Gastrocnemius medialis (tissue), 4 donors: ENCODE data around the gene GCC1. TPM values are rescaled to one million over a fixed set of nuclear protein-coding genes. Genes with fewer than 3 reads are reported as not detected.

Source experiments
- ATAC-seq, 2 donors: fragments of 150-250 bp; one replicate each; pipeline ENCODE4 v1.9.1; 2016
- DNase-seq, 2 donors: peaks; one replicate each; pipeline ENCODE4 v3.0.0-alpha.2; 2019
- H3K27ac ChIP-seq, 4 donors: fragments of 200-600 bp; sonication (generic); 1 replicate in 1 of 4; 2 replicates in 3 of 4; pipeline ENCODE4 v1.5.1; 2016 to 2018; ENCODE audit warnings: mild to moderate bottlenecking in 2 of 4, moderate library complexity in 1 of 4
- H3K27me3 ChIP-seq, 3 donors: fragments of 200-600 bp; sonication (generic) in 2 of 3; 1 replicate in 1 of 3; 2 replicates in 2 of 3; pipeline versions ENCODE4 v1.5.1 to v1.6.0; 2016 to 2019; ENCODE audit warnings: mild to moderate bottlenecking in 1 of 3, moderate library complexity in 1 of 3
- H3K36me3 ChIP-seq, 2 donors: fragments of 200-600 bp; sonication (generic) in 1 of 2; one replicate each; pipeline ENCODE4 v1.5.1; 2017 to 2018
- H3K4me1 ChIP-seq, 2 donors: fragments of 200-600 bp; sonication (generic) in 1 of 2; one replicate each; pipeline ENCODE4 v1.5.1; 2016 to 2017; ENCODE audit warnings: mild to moderate bottlenecking in 2 of 2
- H3K4me3 ChIP-seq, 4 donors: fragments of 200-600 bp; sonication (generic) in 3 of 4; 1 replicate in 1 of 4; 2 replicates in 3 of 4; pipeline ENCODE4 v1.5.1; 2016 to 2019; ENCODE audit warnings: mild to moderate bottlenecking in 2 of 4
- H3K9me3 ChIP-seq, 3 donors: fragments of 200-600 bp; sonication (generic) in 2 of 3; 1 replicate in 1 of 3; 2 replicates in 2 of 3; pipeline ENCODE4 v1.5.1; 2016 to 2019
- CTCF ChIP-seq, 5 experiments: fragments of 450-650 bp in 3 of 5; fragments of 200-600 bp in 2 of 5; sonication (generic) in 2 of 5; IDR thresholded peaks in 4 of 5; conservative IDR thresholded peaks in 1 of 5; 1 replicate in 4 of 5; 2 replicates in 1 of 5; pipeline ENCODE4 v1.5.1; 2016 to 2019; ENCODE audit warnings: antibody characterized with exemption in 5 of 5, mild to moderate bottlenecking in 3 of 5, moderate library complexity in 3 of 5
- POLR2A ChIP-seq, 2 donors: fragments of 450-650 bp; IDR thresholded peaks; one replicate each; pipeline ENCODE4 v1.6.1; 2017; ENCODE audit warnings: antibody characterized with exemption in 2 of 2, mild to moderate bottlenecking in 2 of 2, moderate library complexity in 2 of 2
- in situ Hi-C, 4 donors: fragments of 200-750 bp; cut with MboI; loops; one replicate each; pipeline versions ENCODE4 v1.15.0 to v1.8.0; 2017; ENCODE audit warnings: low sequenced_read_pairs in 4 of 4
- intact Hi-C: fragments of 100-400 bp; cut with DNase I; formaldehyde crosslinking; loops from one replicate; pipeline ENCODE4 v1.15.1; 2023; ENCODE audit warnings: low total_unique reads
- total RNA-seq, 4 donors: library from RNA; depleted of rRNA; stranded (reverse); fragments of >200 nt; gene quantifications; one replicate each; pipeline versions ENCODE4 v1.1.0 to v1.2.3, GENCODE V29; 2016

The GCC1 gene
- total RNA-seq, 4 donors from 2014 or later: 12.3 to 17.9 (median 15.4) TPM

GRCh38 chr7:127618042-127618441 is 32.6 kb upstream of the GCC1 start, which contains the start of gene PAX4:
Gene PAX4, minus strand, starts transcription at chr7:127618142. Its CDS starts 2,214 bp downstream, at chr7:127615928.
- Histone ChIP-seq H3K9me3 (no peaks in the 10 kb centered on the region), H3K36me3 (no peaks in the 10 kb centered on the region), H3K27ac (no peak within 1 kb of the TSS), H3K4me1 (no peaks in the 10 kb centered on the region), H3K27me3 (peaks cover 6 to 22% (median 7%) of the 10 kb centered on the region in 3 donors), H3K4me3 (no peak within 1 kb of the TSS)
- TF ChIP-seq CTCF (IDR thresholded peaks at IDR 0.05 in 4 of 5, conservative IDR thresholded peaks at IDR 0.05 in 1 of 5): no peak
- TF ChIP-seq POLR2A (IDR thresholded peaks at IDR 0.05): no peak
- in situ Hi-C loops: no loop called here
- DNase-seq (no peak), ATAC-seq (no peak)
- intact Hi-C loops: no loop called here

DNA sequence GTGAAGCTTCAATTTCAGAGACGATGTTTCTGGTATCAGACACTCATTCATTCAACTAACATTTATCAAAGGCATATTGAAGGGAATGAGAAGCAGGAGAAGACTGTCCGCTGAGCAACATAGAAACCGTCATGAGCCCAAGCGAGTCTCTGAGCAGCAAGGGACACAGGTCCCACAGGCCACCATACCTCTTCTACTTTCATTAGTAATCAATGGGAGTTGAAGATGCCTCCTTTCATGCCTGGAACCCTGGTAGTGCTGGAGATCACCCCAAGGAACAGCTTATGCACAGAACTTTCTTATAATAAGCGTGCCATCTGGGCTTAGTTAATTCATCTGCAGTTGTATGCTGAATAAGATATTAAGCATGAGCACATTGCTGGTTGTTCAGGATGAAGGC is 31.3 kb upstream of the GCC1 start:
- H3K27me3 ChIP-seq: peaks cover 6 to 22% (median 7%) of the 10 kb centered on the region in 3 donors
- in situ Hi-C loops: no loop called here
- no peaks in the 10 kb centered on the region for H3K36me3 ChIP-seq
- no peak for DNase-seq
- no peak for TF ChIP-seq POLR2A (IDR thresholded peaks at IDR 0.05)
- TF ChIP-seq CTCF (IDR thresholded peaks at IDR 0.05 in 4 of 5, conservative IDR thresholded peaks at IDR 0.05 in 1 of 5): no peak
- intact Hi-C loops: no loop called here
- H3K27ac ChIP-seq: no peak overlapping the region
- no peak overlapping the region for H3K4me3 ChIP-seq
- H3K4me1 ChIP-seq: no peaks in the 10 kb centered on the region
- ATAC-seq: no peak
- no peaks in the 10 kb centered on the region for H3K9me3 ChIP-seq

DNA sequence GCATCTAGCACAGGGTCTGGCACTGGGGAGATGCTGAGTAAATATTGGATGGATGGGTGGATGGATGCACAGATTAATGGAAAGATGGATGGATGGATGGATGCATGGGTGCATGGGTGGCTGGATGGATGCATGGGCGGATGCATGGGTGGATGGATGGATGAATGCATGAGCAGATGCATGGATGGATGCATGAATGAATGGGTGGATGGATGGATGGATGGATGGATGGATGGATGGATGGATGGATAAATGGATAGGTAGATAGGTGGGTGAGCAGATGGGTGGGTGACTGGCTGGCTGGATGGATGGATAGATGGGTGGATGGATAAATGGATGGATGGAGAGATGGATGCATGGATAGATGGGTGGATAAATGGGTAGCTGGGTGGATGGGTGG is 26.9 kb upstream of the GCC1 start:
- Histone ChIP-seq H3K4me3 (no peak overlapping the region), H3K9me3 (no peaks in the 10 kb centered on the region), H3K27ac (no peak overlapping the region), H3K27me3 (no peaks in the 10 kb centered on the region), H3K4me1 (no peaks in the 10 kb centered on the region), H3K36me3 (no peaks in the 10 kb centered on the region)
- DNase-seq (no peak), ATAC-seq (no peak)
- intact Hi-C loops (no loop called here), in situ Hi-C loops (no loop called here)
- TF ChIP-seq POLR2A (IDR thresholded peaks at IDR 0.05): no peak
- TF ChIP-seq CTCF (IDR thresholded peaks at IDR 0.05 in 4 of 5, conservative IDR thresholded peaks at IDR 0.05 in 1 of 5): no peak

DNA sequence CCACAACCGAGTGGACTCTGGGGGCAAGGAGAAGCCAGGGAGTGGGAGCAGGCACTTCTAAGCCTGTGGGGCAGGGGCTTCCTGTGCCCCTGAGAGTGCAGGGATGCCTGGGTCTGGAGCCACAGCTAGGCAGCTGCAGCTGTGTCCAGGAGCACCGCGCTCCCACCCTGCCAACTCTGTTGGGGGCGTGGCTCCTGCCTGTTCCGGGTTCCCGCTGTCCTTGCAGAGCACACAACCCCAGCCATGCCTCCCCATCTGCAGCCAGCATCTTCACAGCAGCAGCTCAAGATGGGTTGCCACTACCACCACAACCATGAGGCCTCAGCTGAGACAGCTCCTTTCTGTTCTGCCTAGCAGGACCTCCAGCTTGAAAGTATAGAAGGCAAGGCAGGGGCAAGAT is 23.9 kb upstream of the GCC1 start:
- no peak for ATAC-seq
- H3K27ac ChIP-seq: no peak overlapping the region
- DNase-seq: no peak
- no peak overlapping the region for H3K4me3 ChIP-seq
- TF ChIP-seq CTCF (IDR thresholded peaks at IDR 0.05 in 4 of 5, conservative IDR thresholded peaks at IDR 0.05 in 1 of 5): no peak
- TF ChIP-seq POLR2A (IDR thresholded peaks at IDR 0.05): no peak
- in situ Hi-C loops: no loop called here
- no peaks in the 10 kb centered on the region for H3K27me3 ChIP-seq
- intact Hi-C loops: no loop called here
- no peaks in the 10 kb centered on the region for H3K36me3 ChIP-seq
- no peaks in the 10 kb centered on the region for H3K9me3 ChIP-seq
- no peaks in the 10 kb centered on the region for H3K4me1 ChIP-seq

GRCh38 chr7:127608446-127608845 is 23.1 kb upstream of the GCC1 start:
- in situ Hi-C loops (no loop called here), intact Hi-C loops (no loop called here)
- ATAC-seq: no peak
- H3K27ac ChIP-seq: no peak overlapping the region
- DNase-seq: no peak
- H3K4me1 ChIP-seq: no peaks in the 10 kb centered on the region
- H3K9me3 ChIP-seq: no peaks in the 10 kb centered on the region
- H3K4me3 ChIP-seq: no peak overlapping the region
- no peaks in the 10 kb centered on the region for H3K27me3 ChIP-seq
- no peaks in the 10 kb centered on the region for H3K36me3 ChIP-seq
- TF ChIP-seq POLR2A (IDR thresholded peaks at IDR 0.05): no peak
